Measurements from ENCODE around the gene CYP2U1. TPM values are rescaled to one million over a fixed set of nuclear protein-coding genes. Genes with fewer than 3 reads are reported as not detected.

The CYP2U1 gene
- total and polyA plus RNA-seq, 5 experiments from 2014 or later: 3.4 to 10.6 (median 5.6) TPM

DNA sequence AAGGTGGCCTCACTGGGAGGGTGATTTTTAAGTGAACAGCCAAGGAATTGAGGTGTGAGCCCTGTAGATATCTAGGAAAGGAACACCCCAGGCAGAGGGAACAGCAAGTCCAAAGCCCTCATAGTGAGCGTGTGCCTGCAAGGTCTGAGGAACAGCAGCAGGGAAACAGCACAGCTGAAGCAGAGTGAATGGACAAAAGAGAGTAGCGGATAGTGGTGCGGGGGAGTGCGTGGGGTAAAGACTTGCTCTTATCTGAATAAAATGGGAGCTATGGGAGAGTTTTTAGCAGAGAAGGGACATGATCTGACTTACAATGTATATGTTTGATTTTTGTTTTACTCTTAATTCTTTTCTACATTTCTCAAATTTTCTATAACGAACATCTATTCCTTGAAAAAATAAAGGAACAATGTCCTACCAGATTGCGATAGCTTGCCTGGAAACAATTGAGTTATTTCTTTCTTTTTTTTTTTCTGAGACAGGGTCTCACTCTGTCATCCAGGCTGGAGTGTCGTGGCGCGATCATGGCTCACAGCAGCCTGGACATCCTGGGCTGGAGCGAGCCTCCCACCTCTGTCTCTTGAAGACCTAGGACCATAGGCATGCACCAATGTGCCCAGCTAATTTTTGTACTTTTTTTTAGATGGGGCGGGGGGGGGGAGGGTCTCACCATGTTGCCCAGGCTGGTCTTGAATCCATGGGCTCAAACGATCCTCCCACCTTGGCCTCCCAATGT, 38.9 kb downstream of the CYP2U1 start:
- ATAC-seq: no peak
- Mint-ChIP-seq H3K9me3 (peaks cover 0 to 6% (median 2%) of the 10 kb centered on the region in 9 donors), H3K27ac (no peak overlapping the region), H3K4me1 (peaks cover 0 to 5% (median under 1%) of the 10 kb centered on the region in 4 donors), H3K4me3 (no peak overlapping the region), H3K27me3 (peaks cover 0 to 4% (median 0%) of the 10 kb centered on the region in 5 donors), H3K36me3 (peaks cover 0 to 7% (median 0%) of the 10 kb centered on the region in 3 donors)
- POLR2A ChIA-PET: no interaction called here
- DNase-seq: no peak

DNA sequence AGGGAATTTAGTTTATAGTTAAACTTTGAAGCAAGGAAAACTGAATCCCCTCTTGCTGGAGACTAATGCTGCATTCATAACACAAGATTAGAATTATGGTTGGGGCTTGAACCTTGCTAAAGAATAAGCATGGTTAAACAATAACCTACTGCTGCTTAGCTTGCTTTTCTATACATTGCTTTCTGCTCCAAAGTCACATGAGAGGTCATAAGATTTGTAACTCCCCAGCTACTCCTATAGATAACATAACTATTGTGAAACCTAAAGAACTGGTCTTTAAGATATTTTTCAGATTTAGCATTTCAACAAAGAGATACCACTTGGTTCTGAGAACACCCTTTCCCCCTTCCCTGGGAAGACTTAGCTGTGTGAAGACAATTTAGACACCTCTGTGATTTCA, 41.3 kb downstream of the CYP2U1 start:
- DNase-seq (no peak), ATAC-seq (no peak)
- H3K9me3 Mint-ChIP-seq: peaks cover 0 to 4% (median under 1%) of the 10 kb centered on the region in 9 donors
- H3K4me1 Mint-ChIP-seq: peaks cover 0 to 5% (median under 1%) of the 10 kb centered on the region in 4 donors
- H3K36me3 Mint-ChIP-seq: peaks cover 0 to 7% (median 0%) of the 10 kb centered on the region in 3 donors
- H3K27ac Mint-ChIP-seq: no peak overlapping the region
- POLR2A ChIA-PET: no interaction called here
- no peak overlapping the region for H3K4me3 Mint-ChIP-seq
- H3K27me3 Mint-ChIP-seq: peaks cover 0 to 4% (median 0%) of the 10 kb centered on the region in 5 donors

DNA sequence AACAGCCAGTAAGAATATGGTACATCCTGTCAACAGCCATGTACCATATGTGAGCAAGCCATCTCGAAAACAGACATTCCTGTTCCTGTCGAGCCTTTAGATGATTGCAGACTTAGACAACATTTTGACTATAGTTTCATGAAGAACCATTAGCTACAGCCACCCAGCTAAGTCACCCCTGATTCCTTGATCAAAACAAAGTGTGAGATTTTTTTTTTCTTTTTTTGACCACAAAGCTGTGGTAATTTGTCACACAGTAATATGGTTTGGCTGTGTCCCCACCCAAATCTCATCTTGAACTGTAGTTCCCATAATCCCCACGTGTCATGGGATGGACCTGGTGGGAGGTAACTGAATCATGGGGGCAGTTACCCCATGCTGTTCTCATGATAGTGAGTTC, 43.2 kb downstream of the CYP2U1 start:
- Mint-ChIP-seq H3K9me3 (peaks cover 0 to 4% (median 0%) of the 10 kb centered on the region in 9 donors), H3K27me3 (peaks cover 0 to 1% (median 0%) of the 10 kb centered on the region in 5 donors), H3K4me1 (peaks cover 0 to 5% (median under 1%) of the 10 kb centered on the region in 4 donors), H3K27ac (no peak overlapping the region), H3K4me3 (no peak overlapping the region), H3K36me3 (peaks cover 0 to 4% (median 0%) of the 10 kb centered on the region in 3 donors)
- DNase-seq (no peak), ATAC-seq (no peak)
- POLR2A ChIA-PET: no interaction called here

DNA sequence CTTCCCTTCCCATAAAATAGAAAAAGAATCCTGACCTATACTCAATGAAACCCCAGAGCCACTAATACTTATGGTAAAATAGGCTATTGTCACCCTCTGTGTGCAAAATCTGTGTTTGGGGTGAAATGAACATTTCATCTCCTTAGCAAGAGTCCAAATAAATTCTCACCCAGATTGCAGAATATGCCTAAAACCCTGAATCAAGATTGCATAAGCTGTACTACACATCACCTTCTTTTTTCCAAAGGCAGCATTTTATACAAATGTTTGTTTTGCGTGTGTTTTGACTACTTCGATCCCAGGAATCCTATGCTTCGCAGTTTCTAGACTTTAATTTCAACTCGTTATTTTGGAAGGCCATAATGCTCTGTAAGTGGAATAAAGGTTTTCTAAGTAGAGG, 46.1 kb downstream of the CYP2U1 start:
- Mint-ChIP-seq H3K9me3 (peaks cover 0 to 12% (median 0%) of the 10 kb centered on the region in 9 donors), H3K27ac (no peak overlapping the region), H3K4me3 (no peak overlapping the region), H3K4me1 (peaks cover 2 to 8% (median 5%) of the 10 kb centered on the region in 4 donors), H3K27me3 (no peaks in the 10 kb centered on the region), H3K36me3 (peaks cover 0 to 8% (median 0%) of the 10 kb centered on the region in 3 donors)
- ATAC-seq: no peak
- no peak for DNase-seq
- POLR2A ChIA-PET: no interaction called here

DNA sequence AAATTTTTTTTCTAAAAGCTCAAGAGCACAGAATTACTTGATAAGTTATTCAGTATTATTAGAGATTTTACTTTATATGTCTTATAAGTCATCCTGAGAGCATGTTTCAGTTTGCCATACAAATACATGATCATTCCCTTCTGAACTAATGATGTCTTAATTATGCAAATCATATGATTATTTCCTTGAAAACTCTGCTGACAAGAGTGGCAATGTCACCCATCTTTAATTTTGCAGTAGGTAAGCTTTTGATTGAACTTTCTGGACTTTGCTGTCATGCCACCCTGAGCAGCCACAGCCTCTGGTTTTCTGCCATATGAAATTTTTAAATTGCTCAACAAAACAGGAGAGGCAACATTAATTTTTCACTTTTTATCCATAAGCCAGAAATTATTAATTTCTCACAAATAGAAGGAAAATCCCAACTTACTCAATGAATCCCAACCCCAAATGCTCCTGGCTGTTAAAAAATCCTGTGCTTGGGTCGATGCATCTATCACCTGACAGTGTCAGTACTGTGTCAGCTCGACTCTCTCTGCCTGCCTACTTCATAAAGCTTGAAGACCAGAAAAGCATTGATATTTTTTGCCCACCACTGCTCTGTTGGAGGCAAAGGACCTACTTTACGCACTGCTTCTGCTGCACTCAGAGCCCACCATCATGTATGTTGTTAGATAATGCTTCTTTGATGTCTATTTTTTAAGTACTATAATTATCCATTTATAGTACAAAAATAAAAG, 46.8 kb downstream of the CYP2U1 start:
- H3K27ac Mint-ChIP-seq: no peak overlapping the region
- ATAC-seq: no peak
- H3K36me3 Mint-ChIP-seq: peaks cover 0 to 4% (median 0%) of the 10 kb centered on the region in 3 donors
- H3K27me3 Mint-ChIP-seq: no peaks in the 10 kb centered on the region
- POLR2A ChIA-PET: no interaction called here
- no peak overlapping the region for H3K4me3 Mint-ChIP-seq
- H3K9me3 Mint-ChIP-seq: peaks cover 0 to 12% (median 0%) of the 10 kb centered on the region in 9 donors
- H3K4me1 Mint-ChIP-seq: peaks cover 2 to 10% (median 5%) of the 10 kb centered on the region in 4 donors
- no peak for DNase-seq

DNA sequence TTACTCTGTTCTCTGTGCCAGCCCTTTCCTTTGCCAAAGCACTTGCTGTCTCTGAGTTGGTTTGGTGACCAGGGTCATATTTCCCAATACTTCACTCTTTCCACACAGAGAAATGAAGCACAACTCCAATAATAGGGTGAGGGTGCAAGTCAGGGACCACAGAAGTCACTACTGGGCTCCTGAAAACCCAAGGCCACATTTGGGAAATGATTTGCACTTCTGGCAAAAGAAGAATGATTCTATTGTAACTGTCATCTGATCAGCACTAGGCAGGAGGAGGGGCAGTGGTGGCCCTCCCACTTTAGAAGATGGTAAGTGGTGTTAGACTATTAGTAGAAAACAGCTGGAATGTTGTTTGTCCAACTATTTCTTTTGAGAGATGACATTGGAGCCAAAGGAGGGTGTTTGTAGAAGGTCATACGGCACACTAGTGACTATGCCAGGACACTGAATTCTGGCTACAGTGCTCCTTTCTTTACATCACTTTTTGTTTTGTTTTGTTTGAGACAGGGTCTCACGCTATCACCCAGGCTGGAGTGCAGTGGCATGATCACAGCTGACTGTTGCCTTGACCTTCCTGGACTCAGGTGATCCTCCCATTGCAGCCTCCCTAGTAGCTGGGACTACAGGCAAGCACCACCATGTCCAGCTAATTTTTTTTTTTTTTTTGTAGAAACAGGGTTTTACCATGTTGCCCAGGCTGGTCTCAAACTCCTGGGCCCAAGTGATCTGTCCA, 47.5 kb downstream of the CYP2U1 start:
- ATAC-seq (no peak), DNase-seq (no peak)
- peaks cover 2 to 10% (median 5%) of the 10 kb centered on the region in 4 donors for H3K4me1 Mint-ChIP-seq
- POLR2A ChIA-PET: no interaction called here
- no peak overlapping the region for H3K4me3 Mint-ChIP-seq
- H3K36me3 Mint-ChIP-seq: peaks cover 0 to 4% (median 0%) of the 10 kb centered on the region in 3 donors
- H3K27me3 Mint-ChIP-seq: no peaks in the 10 kb centered on the region
- H3K27ac Mint-ChIP-seq: no peak overlapping the region
- H3K9me3 Mint-ChIP-seq: peaks cover 0 to 12% (median 0%) of the 10 kb centered on the region in 9 donors

DNA sequence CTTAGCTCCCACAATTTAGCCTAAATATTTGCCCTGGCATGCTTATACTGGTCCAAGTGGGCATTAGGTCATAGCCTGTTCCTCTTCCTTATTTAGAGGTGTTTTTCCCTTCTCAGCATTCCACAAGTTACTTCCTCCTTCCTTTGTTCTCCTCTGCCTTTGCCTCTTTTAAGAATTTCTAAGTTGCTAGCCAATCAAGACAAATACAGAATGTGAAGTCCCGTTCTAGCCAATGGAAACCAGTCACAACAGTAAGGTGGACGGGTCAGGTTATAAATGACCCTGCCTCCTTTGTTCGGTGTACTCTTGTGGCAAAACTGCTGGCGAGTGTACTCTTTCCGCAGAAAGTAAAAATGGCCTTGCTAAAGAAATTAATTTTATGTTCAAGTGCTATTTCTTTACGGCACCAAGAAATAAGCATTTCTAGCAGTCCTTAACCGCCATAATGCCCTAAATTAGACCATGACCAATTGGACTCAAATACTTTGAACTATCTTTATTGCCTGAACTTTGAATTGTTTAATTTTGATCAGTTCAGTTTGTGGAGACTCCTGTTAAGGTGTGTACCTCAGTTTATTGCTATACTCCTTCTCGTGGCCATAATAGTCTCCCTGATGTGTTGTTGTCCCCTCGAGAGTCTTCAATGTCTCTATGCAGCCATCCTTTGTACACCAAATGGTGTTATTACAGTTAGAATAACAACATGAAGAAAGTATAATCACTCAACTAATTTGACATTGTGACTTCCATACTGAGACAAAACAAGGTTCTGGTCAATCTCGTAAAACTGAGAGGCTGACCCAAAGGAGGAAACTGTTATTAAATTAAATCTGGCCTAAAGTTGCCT, 56.8 kb downstream of the CYP2U1 start:
- no peaks in the 10 kb centered on the region for H3K27me3 Mint-ChIP-seq
- H3K4me3 Mint-ChIP-seq: peak overlapping the region in 5 of 10 donors; percentile 19 to 98 (median 91)
- no peak for DNase-seq
- H3K27ac Mint-ChIP-seq: peak overlapping the region in 9 of 10 donors; percentile 28 to 99 (median 72)
- no peaks in the 10 kb centered on the region for H3K36me3 Mint-ChIP-seq
- POLR2A ChIA-PET: no interaction called here
- no peak for ATAC-seq
- no peaks in the 10 kb centered on the region for H3K9me3 Mint-ChIP-seq
- H3K4me1 Mint-ChIP-seq: peaks cover 17 to 52% (median 46%) of the 10 kb centered on the region in 4 donors

DNA sequence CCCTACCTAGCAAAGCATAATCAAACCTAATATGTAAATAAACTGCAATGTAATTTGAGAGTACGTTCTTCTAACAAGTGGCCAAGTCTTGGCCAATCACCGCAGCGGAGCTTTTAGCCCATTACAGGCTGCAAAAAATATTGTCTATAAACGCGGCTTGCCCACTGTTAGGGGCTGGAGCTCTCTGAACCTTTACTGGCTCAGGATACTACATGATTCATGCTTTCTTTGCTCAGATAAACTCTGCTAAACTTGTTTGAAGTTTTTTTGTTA, 57.4 kb downstream of the CYP2U1 start:
- DNase-seq (no peak), ATAC-seq (no peak)
- Mint-ChIP-seq H3K4me3 (peak overlapping the region in 7 of 10 donors; percentile 24 to 98 (median 93)), H3K27me3 (no peaks in the 10 kb centered on the region), H3K9me3 (no peaks in the 10 kb centered on the region), H3K36me3 (no peaks in the 10 kb centered on the region), H3K4me1 (peaks cover 18 to 58% (median 51%) of the 10 kb centered on the region in 4 donors), H3K27ac (peak overlapping the region; percentile 28 to 99 (median 70))
- POLR2A ChIA-PET: interaction anchor here (0.9 kb wide), 1 partner anchor 57 kb away, joined by 3 read pairs; the partner anchor contains the start of gene CYP2U1

DNA sequence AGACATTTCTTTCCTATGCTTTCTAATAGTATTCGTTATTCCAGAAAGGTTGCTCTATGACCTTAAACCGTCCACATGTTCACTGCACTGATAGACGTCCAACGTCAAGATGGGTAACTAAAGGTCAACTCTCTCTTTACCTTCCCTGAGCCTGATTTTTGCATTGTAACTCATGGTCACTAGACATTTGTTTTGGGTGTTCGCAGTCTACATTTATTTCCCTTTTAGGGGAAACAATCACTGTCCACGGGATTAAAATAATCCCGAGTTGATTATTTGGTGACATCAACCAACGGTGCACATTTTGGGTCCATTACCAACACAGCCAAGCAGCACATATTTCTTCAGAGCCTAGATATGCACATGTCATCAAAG, 57.8 kb downstream of the CYP2U1 start:
- peak overlapping the region; percentile 68 to 99 (median 94) for H3K27ac Mint-ChIP-seq
- ATAC-seq (peak in 1 of 2 donors; percentile 22), DNase-seq (no peak)
- no peaks in the 10 kb centered on the region for H3K27me3 Mint-ChIP-seq
- POLR2A ChIA-PET: interaction anchor here (0.9 kb wide), 1 partner anchor 58 kb away, joined by 3 read pairs; the partner anchor contains the start of gene CYP2U1
- H3K4me3 Mint-ChIP-seq: peak overlapping the region; percentile 91 to 98 (median 94)
- H3K4me1 Mint-ChIP-seq: peaks cover 21 to 62% (median 55%) of the 10 kb centered on the region in 4 donors
- no peaks in the 10 kb centered on the region for H3K36me3 Mint-ChIP-seq
- H3K9me3 Mint-ChIP-seq: no peaks in the 10 kb centered on the region

DNA sequence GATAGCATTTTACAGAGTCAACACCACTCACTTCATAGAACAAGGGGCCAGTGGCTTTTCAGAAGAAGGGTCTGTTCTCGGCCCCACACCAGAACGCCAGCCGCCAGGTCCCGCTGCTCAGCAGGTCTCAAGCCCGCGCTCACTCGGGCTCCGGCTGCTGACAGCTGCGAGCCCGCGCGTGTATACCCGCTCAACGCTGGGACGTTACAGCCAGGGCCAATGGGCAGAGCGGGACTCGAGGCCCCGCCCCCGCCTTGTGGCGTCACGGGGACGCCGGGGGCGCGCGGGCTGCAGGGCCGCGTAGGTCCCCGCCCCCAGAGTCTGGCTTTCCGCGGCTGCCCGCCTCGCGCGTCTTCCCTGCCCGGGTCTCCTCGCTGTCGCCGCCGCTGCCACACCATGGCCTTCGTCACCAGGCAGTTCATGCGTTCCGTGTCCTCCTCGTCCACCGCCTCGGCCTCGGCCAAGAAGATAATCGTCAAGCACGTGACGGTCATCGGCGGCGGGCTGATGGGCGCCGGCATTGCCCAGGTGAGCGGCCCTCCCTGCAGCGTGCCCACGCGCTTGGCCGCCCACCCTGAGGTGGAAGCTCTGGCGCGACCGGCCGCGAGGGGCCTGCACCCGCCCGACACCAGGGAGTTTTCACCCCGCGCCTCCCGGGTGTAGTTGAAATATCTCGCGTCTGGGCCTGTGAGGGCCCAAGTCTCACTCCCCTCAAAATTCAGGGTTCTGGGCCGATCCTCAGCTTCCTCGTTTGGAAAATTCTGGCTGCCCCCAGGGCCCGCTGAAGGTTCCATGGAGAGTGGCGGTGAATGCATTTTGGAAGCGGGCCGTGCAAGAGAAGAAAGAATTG, 58.4 kb downstream of the CYP2U1 start, which contains the start of gene HADH:
TSS of gene HADH (plus strand) at position 353 of the 850 bp plus-strand sequence. CDS start at position 397, 44 bp downstream.
- peak within 1 kb of the TSS; percentile 68 to 99 (median 95) for H3K27ac Mint-ChIP-seq
- peak within 1 kb of the TSS; percentile 91 to 98 (median 94) for H3K4me3 Mint-ChIP-seq
- H3K27me3 Mint-ChIP-seq: no peaks in the 10 kb centered on the region
- no peaks in the 10 kb centered on the region for H3K36me3 Mint-ChIP-seq
- H3K4me1 Mint-ChIP-seq: peaks cover 22 to 68% (median 61%) of the 10 kb centered on the region in 4 donors
- peak; percentile 93 to 98 for ATAC-seq
- DNase-seq: peak; percentile 90 to 96 (median 95)
- H3K9me3 Mint-ChIP-seq: no peaks in the 10 kb centered on the region
- POLR2A ChIA-PET: interaction anchor here (0.6 to 1.5 kb wide), 10 partner anchors 13 to 646 kb away, joined by 3 to 5 read pairs (median 3); partner anchors contain the start of gene CYP2U1

Measured in naive thymus-derived CD8-positive, alpha-beta T cell (primary cell).